Measurements from ENCODE around the gene MTHFD2. TPM values are rescaled to one million over a fixed set of nuclear protein-coding genes. Genes with fewer than 3 reads are reported as not detected.

The MTHFD2 gene
- total RNA-seq, 1 donor from 2014 or later = 73.5 TPM

- peaks cover 26% of the 10 kb centered on the region for H3K4me1 Mint-ChIP-seq (ENCODE audit: unreplicated experiment)
- H3K27me3 Mint-ChIP-seq = peaks cover 8% of the 10 kb centered on the region
- peak overlapping the region; percentile 99 for H3K27ac Mint-ChIP-seq
- H3K4me3 Mint-ChIP-seq = peak overlapping the region; percentile 100
- peaks cover 5% of the 10 kb centered on the region for H3K9me3 Mint-ChIP-seq
- no peaks in the 10 kb centered on the region for H3K36me3 Mint-ChIP-seq
- TF ChIP-seq CTCF (conservative IDR thresholded peaks at IDR 0.05) = no peak
- DNase-seq (ENCODE audit: extremely low spot score, unreplicated experiment) = no peak
These were observed 373 bp upstream of the MTHFD2 start for GRCh38 chr2:74198023-74198460.

- Mint-ChIP-seq H3K27me3 (peaks cover 8% of the 10 kb centered on the region), H3K27ac (peak overlapping the region; percentile 99), H3K4me3 (peak overlapping the region; percentile 100), H3K36me3 (peaks cover 6% of the 10 kb centered on the region), H3K9me3 (peaks cover 5% of the 10 kb centered on the region), H3K4me1 (ENCODE audit: unreplicated experiment) (peaks cover 26% of the 10 kb centered on the region)
- no peak for DNase-seq (ENCODE audit: extremely low spot score, unreplicated experiment)
- TF ChIP-seq CTCF (conservative IDR thresholded peaks at IDR 0.05) = no peak
These were observed 873 bp downstream of the MTHFD2 start for GRCh38 chr2:74199275-74199701.

GRCh38 chr2:74199871-74200305 lies 1.5 kb downstream of the MTHFD2 start:
- TF ChIP-seq CTCF (conservative IDR thresholded peaks at IDR 0.05) = no peak
- Mint-ChIP-seq H3K9me3 (peaks cover 5% of the 10 kb centered on the region), H3K27me3 (peaks cover 8% of the 10 kb centered on the region), H3K27ac (peak overlapping the region; percentile 99), H3K36me3 (peaks cover 8% of the 10 kb centered on the region), H3K4me3 (peak overlapping the region; percentile 100), H3K4me1 (ENCODE audit: unreplicated experiment) (peaks cover 26% of the 10 kb centered on the region)
- DNase-seq (ENCODE audit: extremely low spot score, unreplicated experiment) = no peak

GRCh38 chr2:74201196-74201595 lies 2.8 kb downstream of the MTHFD2 start:
- no peak for DNase-seq (ENCODE audit: extremely low spot score, unreplicated experiment)
- no peak for TF ChIP-seq CTCF (conservative IDR thresholded peaks at IDR 0.05)
- peak overlapping the region; percentile 68 for H3K4me3 Mint-ChIP-seq
- H3K9me3 Mint-ChIP-seq = peaks cover 5% of the 10 kb centered on the region
- peaks cover 8% of the 10 kb centered on the region for H3K36me3 Mint-ChIP-seq
- no peak overlapping the region for H3K27ac Mint-ChIP-seq
- H3K27me3 Mint-ChIP-seq = peaks cover 8% of the 10 kb centered on the region
- H3K4me1 Mint-ChIP-seq (ENCODE audit: unreplicated experiment) = peaks cover 39% of the 10 kb centered on the region

- Mint-ChIP-seq H3K27ac (no peak overlapping the region), H3K27me3 (peaks cover 8% of the 10 kb centered on the region), H3K4me1 (ENCODE audit: unreplicated experiment) (peaks cover 41% of the 10 kb centered on the region), H3K4me3 (peak overlapping the region; percentile 68), H3K9me3 (peaks cover 5% of the 10 kb centered on the region), H3K36me3 (peaks cover 8% of the 10 kb centered on the region)
- DNase-seq (ENCODE audit: extremely low spot score, unreplicated experiment) = no peak
- TF ChIP-seq CTCF (conservative IDR thresholded peaks at IDR 0.05) = no peak
These were observed 3.2 kb downstream of the MTHFD2 start for GRCh38 chr2:74201596-74201995.

GRCh38 chr2:74204436-74204835 lies 6.0 kb downstream of the MTHFD2 start:
- peak overlapping the region; percentile 21 for H3K4me3 Mint-ChIP-seq
- TF ChIP-seq CTCF (conservative IDR thresholded peaks at IDR 0.05) = no peak
- H3K4me1 Mint-ChIP-seq (ENCODE audit: unreplicated experiment) = peaks cover 28% of the 10 kb centered on the region
- peak overlapping the region; percentile 46 for H3K27ac Mint-ChIP-seq
- H3K27me3 Mint-ChIP-seq = no peaks in the 10 kb centered on the region
- H3K9me3 Mint-ChIP-seq = no peaks in the 10 kb centered on the region
- no peak for DNase-seq (ENCODE audit: extremely low spot score, unreplicated experiment)
- H3K36me3 Mint-ChIP-seq = peaks cover 14% of the 10 kb centered on the region

All from type B pancreatic cell (in vitro differentiated cells).